Spleen (tissue), 7 donors: Measurements from ENCODE around the gene PRR30.

Experiments used
- POLR2A ChIP-seq, 3 donors: fragments of 450-650 bp; IDR thresholded peaks; one replicate each; pipeline ENCODE4 v1.5.1; 2017; ENCODE audit warnings: antibody characterized with exemption in 3 of 3, mild to moderate bottlenecking in 1 of 3
- POLR2AphosphoS5 ChIP-seq, 3 donors: sonication (generic); formaldehyde crosslinking; IDR thresholded peaks; one replicate each; pipeline ENCODE4 v1.5.1; 2017; ENCODE audit warnings: antibody characterized with exemption in 3 of 3
- TF ChIP-seq, protein P1 (sequence below), 11 experiments: fragments of 200-600 bp in 7 of 11; fragments of 450-650 bp in 4 of 11; sonication (generic) in 4 of 11; IDR thresholded peaks in 8 of 11; conservative IDR thresholded peaks in 3 of 11; 1 replicate in 7 of 11; 2 replicates in 4 of 11; pipeline versions ENCODE4 v1.4.0 to v1.8.0; 2016 to 2021; ENCODE audit warnings: antibody characterized with exemption in 11 of 11, inconsistent platforms in 4 of 11, mild to moderate bottlenecking in 1 of 11
- donor health status: DM: no; HTN: no; CAD: no; lungs with moderate emphysema.
- donor health status: DM: no; HTN: no; CAD: no.
- donor health status: DM: no; HTN: no; CAD: no.

DNA sequence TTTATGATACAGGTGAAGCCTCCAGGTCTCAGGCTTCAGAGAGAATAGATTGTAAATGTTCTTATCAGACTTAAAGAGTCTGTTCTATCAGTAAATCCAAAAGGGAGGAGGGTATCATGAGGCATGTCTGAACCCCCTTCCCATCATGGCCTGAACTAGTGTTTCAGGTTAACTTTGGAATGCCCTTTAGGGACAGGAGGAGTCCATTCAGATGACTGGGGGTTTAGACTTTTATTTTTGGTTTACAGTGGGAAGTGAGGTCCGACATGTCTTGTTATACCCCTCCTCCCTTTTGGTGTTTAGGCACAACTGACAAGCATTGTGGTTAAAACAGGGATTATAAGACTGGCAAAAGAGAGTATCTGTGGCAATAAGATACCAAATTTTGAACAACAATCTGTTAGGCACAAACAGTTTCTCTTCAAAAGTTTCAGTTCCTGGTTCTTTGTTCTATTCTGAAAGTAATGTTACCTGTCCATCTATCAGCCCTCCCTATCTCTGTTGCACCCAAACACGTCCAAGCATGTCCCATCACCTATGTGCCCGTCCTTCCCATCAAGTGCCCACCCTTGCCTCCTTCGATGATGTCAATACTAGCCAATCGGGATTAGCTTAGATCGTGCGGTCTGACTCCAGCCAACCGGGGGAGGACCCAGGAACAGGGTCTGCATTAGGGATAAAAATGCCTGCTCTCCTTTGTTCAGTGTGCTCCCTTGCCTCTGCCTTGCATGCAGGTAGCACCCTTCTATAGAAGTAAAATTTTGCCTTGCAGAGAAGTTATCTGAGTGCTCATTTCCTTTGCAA is 26.0 kb upstream of the PRR30 start:
- TF ChIP-seq, protein P1, sequence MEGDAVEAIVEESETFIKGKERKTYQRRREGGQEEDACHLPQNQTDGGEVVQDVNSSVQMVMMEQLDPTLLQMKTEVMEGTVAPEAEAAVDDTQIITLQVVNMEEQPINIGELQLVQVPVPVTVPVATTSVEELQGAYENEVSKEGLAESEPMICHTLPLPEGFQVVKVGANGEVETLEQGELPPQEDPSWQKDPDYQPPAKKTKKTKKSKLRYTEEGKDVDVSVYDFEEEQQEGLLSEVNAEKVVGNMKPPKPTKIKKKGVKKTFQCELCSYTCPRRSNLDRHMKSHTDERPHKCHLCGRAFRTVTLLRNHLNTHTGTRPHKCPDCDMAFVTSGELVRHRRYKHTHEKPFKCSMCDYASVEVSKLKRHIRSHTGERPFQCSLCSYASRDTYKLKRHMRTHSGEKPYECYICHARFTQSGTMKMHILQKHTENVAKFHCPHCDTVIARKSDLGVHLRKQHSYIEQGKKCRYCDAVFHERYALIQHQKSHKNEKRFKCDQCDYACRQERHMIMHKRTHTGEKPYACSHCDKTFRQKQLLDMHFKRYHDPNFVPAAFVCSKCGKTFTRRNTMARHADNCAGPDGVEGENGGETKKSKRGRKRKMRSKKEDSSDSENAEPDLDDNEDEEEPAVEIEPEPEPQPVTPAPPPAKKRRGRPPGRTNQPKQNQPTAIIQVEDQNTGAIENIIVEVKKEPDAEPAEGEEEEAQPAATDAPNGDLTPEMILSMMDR (IDR thresholded peaks at IDR 0.05 in 8 of 11, conservative IDR thresholded peaks at IDR 0.05 in 3 of 11), result no peak
- no peak for TF ChIP-seq POLR2AphosphoS5 (IDR thresholded peaks at IDR 0.05)
- TF ChIP-seq POLR2A (IDR thresholded peaks at IDR 0.05), result no peak
